Hepatocyte (in vitro differentiated cells): Measurements from ENCODE around the gene NAIF1.

Source experiments
- EZH2 ChIP-seq: fragments of 200-600 bp; sonication (generic); IDR thresholded peaks from 2 replicates; pipeline ENCODE4 v1.6.1; 2016; ENCODE audit warnings: antibody characterized with exemption, mild to moderate bottlenecking, borderline replicate concordance
- TF ChIP-seq, protein P1 (sequence below): fragments of 200-600 bp; sonication (generic); IDR thresholded peaks from 2 replicates; pipeline ENCODE4 v1.5.1; 2016; ENCODE audit warnings: antibody characterized with exemption, mild to moderate bottlenecking; ENCODE audit not compliant: poor library complexity

DNA sequence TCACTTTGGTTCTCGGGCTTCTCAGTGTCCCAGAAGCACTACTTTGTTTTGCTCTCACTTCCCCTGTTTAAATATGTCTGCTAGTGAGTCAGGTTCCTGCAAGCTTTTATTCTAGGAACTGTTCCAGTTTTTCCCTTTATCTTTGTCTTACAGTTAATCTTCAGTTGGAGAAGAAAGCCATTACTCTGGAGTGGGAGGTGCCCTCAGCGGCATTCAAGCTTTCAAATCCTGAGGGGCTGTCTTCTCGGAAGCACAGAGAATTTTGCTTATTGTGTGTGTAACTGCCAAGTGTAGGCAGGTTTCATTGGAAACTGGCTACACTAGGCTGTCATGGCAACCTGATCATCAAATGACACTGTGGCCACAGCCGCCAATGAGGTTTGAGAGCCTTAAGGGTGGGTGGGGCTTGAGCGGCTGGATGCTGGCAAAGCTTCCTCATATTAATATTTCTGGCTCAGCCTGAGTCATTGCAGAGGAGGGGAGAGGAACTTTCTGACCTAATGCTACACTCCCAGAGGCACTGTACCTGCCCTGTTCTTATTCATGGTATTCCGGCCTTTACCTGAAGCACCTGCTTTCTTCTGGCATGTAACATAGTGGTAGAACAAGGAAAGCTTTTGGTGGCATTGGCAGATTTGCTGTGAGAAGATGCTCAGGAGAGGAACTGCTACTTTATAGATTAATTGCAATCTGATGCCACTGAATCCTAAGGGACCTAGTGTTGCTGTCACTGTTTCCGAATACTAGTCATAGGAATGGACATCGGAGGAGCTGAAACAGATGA is 27.2 kb upstream of the NAIF1 start:
- TF ChIP-seq, protein P1, sequence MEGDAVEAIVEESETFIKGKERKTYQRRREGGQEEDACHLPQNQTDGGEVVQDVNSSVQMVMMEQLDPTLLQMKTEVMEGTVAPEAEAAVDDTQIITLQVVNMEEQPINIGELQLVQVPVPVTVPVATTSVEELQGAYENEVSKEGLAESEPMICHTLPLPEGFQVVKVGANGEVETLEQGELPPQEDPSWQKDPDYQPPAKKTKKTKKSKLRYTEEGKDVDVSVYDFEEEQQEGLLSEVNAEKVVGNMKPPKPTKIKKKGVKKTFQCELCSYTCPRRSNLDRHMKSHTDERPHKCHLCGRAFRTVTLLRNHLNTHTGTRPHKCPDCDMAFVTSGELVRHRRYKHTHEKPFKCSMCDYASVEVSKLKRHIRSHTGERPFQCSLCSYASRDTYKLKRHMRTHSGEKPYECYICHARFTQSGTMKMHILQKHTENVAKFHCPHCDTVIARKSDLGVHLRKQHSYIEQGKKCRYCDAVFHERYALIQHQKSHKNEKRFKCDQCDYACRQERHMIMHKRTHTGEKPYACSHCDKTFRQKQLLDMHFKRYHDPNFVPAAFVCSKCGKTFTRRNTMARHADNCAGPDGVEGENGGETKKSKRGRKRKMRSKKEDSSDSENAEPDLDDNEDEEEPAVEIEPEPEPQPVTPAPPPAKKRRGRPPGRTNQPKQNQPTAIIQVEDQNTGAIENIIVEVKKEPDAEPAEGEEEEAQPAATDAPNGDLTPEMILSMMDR = no peak
- no peak for TF ChIP-seq EZH2
